ENCODE measurements around the gene SPIRE1.

DNA sequence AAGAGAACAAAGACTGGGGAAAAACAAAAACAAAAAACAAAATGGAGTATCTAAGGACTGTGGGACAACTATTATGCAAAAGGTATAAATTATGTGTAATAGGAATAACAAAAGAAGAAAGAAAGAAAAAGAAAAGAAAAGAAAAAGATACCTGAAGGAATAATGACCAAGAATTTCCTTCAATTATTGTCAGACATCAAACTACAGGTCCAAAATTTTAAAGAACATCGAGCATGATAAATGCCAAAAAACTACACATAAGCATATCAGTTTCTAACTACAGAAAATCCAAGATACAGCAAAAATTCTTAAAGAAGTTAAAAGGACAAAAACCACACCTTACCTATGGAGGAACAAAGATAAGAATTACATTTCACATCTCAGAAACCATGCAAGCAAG lies 93.0 kb downstream of the SPIRE1 start:
- TF ChIP-seq, protein P1, sequence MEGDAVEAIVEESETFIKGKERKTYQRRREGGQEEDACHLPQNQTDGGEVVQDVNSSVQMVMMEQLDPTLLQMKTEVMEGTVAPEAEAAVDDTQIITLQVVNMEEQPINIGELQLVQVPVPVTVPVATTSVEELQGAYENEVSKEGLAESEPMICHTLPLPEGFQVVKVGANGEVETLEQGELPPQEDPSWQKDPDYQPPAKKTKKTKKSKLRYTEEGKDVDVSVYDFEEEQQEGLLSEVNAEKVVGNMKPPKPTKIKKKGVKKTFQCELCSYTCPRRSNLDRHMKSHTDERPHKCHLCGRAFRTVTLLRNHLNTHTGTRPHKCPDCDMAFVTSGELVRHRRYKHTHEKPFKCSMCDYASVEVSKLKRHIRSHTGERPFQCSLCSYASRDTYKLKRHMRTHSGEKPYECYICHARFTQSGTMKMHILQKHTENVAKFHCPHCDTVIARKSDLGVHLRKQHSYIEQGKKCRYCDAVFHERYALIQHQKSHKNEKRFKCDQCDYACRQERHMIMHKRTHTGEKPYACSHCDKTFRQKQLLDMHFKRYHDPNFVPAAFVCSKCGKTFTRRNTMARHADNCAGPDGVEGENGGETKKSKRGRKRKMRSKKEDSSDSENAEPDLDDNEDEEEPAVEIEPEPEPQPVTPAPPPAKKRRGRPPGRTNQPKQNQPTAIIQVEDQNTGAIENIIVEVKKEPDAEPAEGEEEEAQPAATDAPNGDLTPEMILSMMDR (conservative IDR thresholded peaks at IDR 0.05; ENCODE audit: low read length), result no peak
- no peak for TF ChIP-seq EZH2phosphoT487 (IDR thresholded peaks at IDR 0.05; ENCODE audit: borderline replicate concordance)

Data from Loucy (cell line).